G401.6 (cell line): ENCODE results near the gene STIMATE.

Source experiments
- FAIRE-seq: peaks from 2 replicates; lab custom pipeline; 2012; peaks lifted over from hg19 to GRCh38; lab: Jason Lieb, UNC

STIMATE gene

GRCh38 chr3:52893723-52894122 is 3.6 kb downstream of the STIMATE start:
- FAIRE-seq: no peak

GRCh38 chr3:52892625-52893311 is 4.6 kb downstream of the STIMATE start:
- FAIRE-seq: no peak

- FAIRE-seq: no peak
These were observed 5.1 kb downstream of the STIMATE start for GRCh38 chr3:52892290-52892624.

DNA sequence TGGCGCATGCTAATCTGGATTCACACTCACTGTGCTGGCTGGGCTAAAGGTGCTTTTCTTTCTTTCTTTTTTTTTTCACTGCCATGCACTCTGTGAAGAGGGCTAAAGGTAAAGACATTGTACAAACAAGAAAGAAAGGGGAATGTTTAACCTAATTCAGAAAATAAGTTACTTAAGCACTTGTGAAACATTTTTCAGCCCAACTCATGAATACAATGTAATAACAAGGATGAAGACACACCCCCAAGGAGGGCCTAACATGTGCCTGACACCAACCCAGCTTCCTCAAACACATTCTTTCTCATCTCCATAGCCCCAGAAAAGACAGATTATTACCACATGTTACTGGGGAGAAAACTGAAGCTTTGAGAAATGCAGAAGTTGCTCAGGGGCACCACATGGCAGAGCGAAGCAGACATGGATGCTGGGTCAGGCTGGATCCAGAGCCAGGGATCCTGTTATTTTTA is 5.7 kb downstream of the STIMATE start:
- FAIRE-seq: no peak

GRCh38 chr3:52891164-52891563 is 6.2 kb downstream of the STIMATE start:
- FAIRE-seq: no peak

- no peak for FAIRE-seq
These were observed 6.6 kb downstream of the STIMATE start for GRCh38 chr3:52890735-52891134.

GRCh38 chr3:52889901-52890300 is 7.4 kb downstream of the STIMATE start:
- no peak for FAIRE-seq

- FAIRE-seq: no peak
These were observed 10.2 kb downstream of the STIMATE start for GRCh38 chr3:52887166-52887565.

GRCh38 chr3:52886049-52886730 is 11.2 kb downstream of the STIMATE start:
- no peak for FAIRE-seq

DNA sequence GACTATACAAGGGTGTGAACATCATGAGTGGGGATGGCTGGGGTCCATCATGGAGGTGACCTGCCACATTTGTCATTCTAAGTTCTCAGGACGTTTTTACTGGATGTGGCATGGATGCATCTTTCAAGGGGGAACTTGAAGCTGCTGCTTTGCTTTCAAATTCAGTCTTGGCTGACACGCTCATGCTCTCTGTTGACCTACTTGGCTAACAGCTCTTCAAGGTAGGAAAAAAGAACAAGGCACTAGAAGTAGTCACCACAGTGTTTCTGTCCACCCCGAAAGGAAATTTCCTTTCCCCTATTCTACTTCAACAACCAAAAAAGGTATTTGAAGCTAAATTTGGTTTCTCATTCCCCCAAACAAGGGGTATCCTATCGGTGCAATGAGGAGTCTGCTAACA is 15.0 kb downstream of the STIMATE start:
- no peak for FAIRE-seq

GRCh38 chr3:52881871-52882270 is 15.5 kb downstream of the STIMATE start:
- no peak for FAIRE-seq

GRCh38 chr3:52880474-52880873 is 16.9 kb downstream of the STIMATE start:
- FAIRE-seq: no peak

GRCh38 chr3:52880047-52880446 is 17.3 kb downstream of the STIMATE start:
- no peak for FAIRE-seq

DNA sequence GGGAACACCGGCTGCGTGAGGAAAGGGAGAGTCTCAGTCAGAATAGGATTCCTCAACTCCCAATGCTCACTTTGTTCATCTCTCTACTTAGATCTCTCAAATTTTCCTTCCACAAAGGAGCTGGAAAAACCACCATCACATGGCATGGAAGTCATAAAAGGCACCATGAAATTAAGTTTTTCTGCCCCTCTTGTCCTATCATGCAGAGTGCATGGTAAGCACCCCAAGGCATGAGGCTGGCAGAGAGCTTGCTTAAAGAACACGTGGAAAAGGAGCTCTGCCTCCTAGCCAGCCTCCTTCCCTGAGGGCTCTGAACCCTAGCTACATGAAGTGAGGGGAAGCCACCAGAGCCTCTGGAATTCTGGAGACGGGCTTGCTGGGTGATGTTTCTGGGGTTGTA is 17.8 kb downstream of the STIMATE start:
- FAIRE-seq: no peak

DNA sequence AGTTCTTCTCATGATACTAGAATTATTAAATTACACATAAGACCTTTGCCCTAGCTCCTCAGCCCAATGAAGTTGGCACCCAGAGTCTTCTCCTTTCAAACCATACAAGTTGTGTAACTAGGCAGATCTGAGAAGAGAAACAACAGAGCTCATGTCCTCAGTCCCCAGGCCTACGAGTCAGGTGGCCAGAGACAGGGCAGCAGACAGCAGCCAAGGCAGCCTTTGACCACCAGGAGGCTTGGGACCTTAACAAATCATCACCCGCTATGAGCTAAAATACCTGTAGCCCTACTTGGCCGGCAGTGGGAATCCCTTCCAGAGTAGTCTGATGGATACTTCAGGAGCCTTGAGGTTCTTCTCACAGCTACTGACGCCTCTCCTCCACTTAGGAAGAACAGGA is 18.3 kb downstream of the STIMATE start:
- FAIRE-seq: no peak

DNA sequence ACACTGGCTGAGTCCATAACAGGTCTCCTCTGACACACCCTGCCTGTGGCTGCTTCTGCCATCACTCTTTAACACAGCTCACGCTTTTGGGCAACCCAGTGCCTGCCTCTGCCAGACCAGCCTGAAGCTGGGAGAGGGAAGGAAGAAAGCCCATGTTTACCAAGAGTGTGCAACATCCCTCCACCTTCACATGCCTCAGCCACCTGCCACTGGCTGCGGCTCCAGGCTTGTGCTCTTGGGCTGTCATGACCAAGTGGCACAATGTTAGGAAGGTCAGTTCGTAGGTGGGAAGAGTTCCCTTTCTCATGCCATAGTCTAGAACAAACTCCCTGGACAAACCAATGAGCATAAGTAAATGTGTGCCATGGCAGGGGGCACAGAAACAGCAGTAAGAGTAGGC is 20.3 kb downstream of the STIMATE start:
- no peak for FAIRE-seq

- FAIRE-seq: no peak
These were observed 22.3 kb downstream of the STIMATE start for GRCh38 chr3:52874864-52875587.

DNA sequence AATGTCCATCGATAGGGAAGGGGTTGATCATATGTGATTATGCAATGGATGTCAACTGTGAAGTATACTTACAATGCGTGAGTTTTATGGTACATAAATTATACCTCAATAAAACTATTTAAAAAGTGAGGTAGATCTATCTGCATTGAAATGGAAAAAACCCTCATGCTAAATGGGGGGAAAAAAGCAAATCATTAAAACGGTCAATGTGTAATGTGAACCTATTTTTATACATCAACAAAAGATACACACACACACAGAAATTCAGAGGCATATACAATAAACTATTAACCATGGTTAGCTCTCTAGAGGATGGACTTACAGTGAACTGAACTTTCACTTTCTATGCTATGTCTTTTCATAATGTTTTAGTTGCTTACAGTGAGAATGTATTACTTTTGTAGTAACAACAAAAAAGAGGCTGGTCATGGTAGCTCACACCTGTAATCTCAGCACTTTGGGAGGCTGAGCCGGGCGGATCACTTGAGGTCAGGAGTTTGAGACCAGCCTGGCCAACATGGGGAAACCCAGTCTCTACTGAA is 23.1 kb downstream of the STIMATE start:
- FAIRE-seq: no peak

- FAIRE-seq: no peak
These were observed 23.8 kb downstream of the STIMATE start for GRCh38 chr3:52873433-52874159.

DNA sequence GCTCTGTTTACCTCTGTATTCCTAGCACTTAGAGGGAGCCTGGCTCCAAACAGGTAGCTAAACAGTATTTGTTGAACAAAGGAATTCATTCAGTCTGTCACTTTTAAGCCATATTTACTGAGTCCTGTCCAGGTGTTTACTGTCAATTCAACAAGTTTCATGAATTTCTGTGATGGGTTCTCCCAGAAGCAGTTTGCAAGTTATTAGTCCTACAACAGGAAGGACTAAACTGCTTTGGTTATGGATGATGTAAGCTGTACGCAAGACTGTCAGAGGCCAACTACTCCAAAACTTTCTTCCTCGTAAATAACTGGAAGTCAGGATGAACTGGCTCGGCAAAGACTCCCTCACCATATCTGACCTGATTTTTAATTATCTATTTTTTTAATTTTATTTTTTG is 25.1 kb downstream of the STIMATE start:
- no peak for FAIRE-seq

DNA sequence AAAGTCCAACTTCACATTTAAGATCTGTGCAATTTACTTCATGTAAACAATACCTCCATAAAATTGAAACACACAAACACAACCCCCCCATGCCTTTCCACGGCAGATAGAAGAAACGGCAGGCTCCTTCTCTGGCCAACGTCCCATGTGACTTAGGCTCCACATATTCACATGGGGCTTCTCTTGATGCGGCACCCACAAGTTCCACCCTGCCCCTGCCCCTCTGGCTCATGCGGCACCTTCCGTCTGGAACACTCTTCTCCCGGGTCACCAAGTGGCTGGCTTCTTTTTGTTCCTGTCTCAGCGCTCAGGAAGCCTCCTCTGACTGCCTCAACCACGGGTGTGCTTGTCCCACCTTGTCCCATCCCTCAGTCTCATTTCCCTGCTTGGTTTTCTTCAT is 25.6 kb downstream of the STIMATE start:
- no peak for FAIRE-seq

DNA sequence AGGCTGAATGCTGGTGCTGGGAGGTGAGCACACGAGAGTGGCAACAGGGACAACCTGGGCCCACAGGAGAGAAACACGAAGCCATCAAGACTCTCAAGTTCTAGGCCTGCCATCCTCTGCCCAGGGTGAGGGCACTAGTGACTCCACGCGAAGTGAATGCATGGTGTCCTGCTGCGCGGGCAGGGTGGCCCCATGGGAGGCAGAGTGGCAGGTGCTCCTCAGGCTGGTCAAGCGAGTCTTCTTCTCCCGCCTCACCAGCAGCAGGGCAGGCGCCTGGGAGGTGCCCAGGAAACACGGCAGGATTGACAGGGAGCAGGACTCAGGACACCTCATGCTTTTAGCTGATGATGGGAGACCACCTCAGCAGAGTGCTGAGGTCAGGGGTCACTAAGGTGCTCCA is 26.9 kb downstream of the STIMATE start:
- FAIRE-seq: no peak

DNA sequence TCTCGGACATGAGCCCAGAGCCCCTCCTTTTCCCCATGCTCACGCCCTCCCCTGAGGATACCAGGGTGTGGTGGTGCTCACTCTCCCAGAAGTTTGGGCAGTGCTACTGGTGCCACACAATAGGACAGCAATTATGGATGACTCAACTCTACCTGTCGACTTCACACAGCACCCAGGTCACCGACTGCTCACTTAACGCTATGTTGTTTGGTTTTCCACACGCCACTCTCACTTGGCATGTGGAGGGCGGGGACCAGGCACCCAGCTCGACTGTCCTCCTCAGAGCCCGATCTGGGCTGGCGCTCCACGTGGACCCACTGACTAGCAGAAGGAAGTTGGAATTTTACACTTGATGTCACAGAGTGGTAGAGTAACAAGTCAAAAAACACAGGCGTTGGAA is 30.9 kb downstream of the STIMATE start:
- FAIRE-seq: no peak
